A549 (cell line): ENCODE data around the gene ARPC1B. TPM values are rescaled to one million over a fixed set of nuclear protein-coding genes. Genes with fewer than 3 reads are reported as not detected.

Source experiments
- ATAC-seq, 2 experiments: fragments of 200-7000 bp in 1 of 2; fragments of >200 bp in 1 of 2; cut with Nextera tagmentation in 1 of 2; cut with Tn5 transposase in 1 of 2; 3 replicates each; pipeline versions ENCODE4 v1.8.0 to v1.9.1; 2018 to 2020; ENCODE audit warnings: mild to moderate bottlenecking in 1 of 2, moderate library complexity in 1 of 2
- CTCF ChIA-PET: fragments of 300-600 bp; sonication (Branson Sonifier 250); formaldehyde crosslinking; extraction: SDS; loops from one replicate; lab custom pipeline; 2021; ENCODE audit warnings: antibody characterized with exemption, inconsistent platforms; lab: Yijun Ruan, JAX
- POLR2A ChIA-PET: fragments of 350-600 bp; formaldehyde crosslinking; extraction: SDS; loops from one replicate; lab custom pipeline; 2021; ENCODE audit warnings: antibody characterized with exemption, inconsistent platforms; lab: Yijun Ruan, JAX
- DNase-seq, 2 experiments: peaks; one replicate each; pipeline versions ENCODE4 v3.0.0 to v3.0.0-alpha.2; 2011 to 2016; ENCODE audit warnings: low read depth in 1 of 2, low spot score in 1 of 2
- FAIRE-seq: peaks from 2 replicates; lab custom pipeline; 2011; peaks lifted over from hg19 to GRCh38; lab: Jason Lieb, UNC
- H3K27ac ChIP-seq, 2 experiments: fragments of >200 bp; sonication (Bioruptor Twin); formaldehyde crosslinking; 3 replicates each; pipeline ENCODE4 v1.5.1; 2016 to 2017
- H3K4me1 ChIP-seq: fragments of >200 bp; sonication (Bioruptor Twin); formaldehyde crosslinking; 3 replicates; pipeline ENCODE4 v1.6.1; 2016
- H3K4me2 ChIP-seq: fragments of >200 bp; sonication (Bioruptor Twin); formaldehyde crosslinking; 3 replicates; pipeline ENCODE4 v1.6.1; 2016
- H3K4me3 ChIP-seq: fragments of >200 bp; sonication (Bioruptor Twin); formaldehyde crosslinking; 3 replicates; pipeline ENCODE4 v1.5.1; 2016
- H3K9me3 ChIP-seq: fragments of >200 bp; sonication (Bioruptor Twin); formaldehyde crosslinking; 3 replicates; pipeline ENCODE4 v1.6.1; 2016
- ATOH8 ChIP-seq: fragments of 250-450 bp; sonication (Bioruptor Pico); IDR thresholded peaks from 2 replicates; pipeline ENCODE4 v1.5.0; 2020; ENCODE audit warnings: low read depth, mild to moderate bottlenecking, moderate library complexity
- BHLHE40 ChIP-seq: IDR thresholded peaks from 2 replicates; pipeline ENCODE4 v1.6.1; 2012; ENCODE audit warnings: low read depth, low read length, inconsistent platforms
- CHD4 ChIP-seq: fragments of 200-600 bp; sonication (generic); IDR thresholded peaks from 2 replicates; pipeline ENCODE4 v1.6.1; 2016; ENCODE audit warnings: antibody characterized with exemption, mild to moderate bottlenecking, borderline replicate concordance
- HDAC2 ChIP-seq: fragments of 200-600 bp; sonication (generic); IDR thresholded peaks from 2 replicates; pipeline ENCODE4 v1.6.1; 2016
- HEYL ChIP-seq: fragments of 250-450 bp; sonication (Bioruptor Pico); IDR thresholded peaks from 2 replicates; pipeline ENCODE4 v1.8.0; 2021; ENCODE audit warnings: mild to moderate bottlenecking, moderate library complexity
- HOXB5 ChIP-seq: fragments of 250-450 bp; sonication (Bioruptor Pico); IDR thresholded peaks from 2 replicates; pipeline ENCODE4 v1.5.0; 2020; ENCODE audit warnings: mild to moderate bottlenecking, moderate library complexity
- KDM5A ChIP-seq: fragments of 200-600 bp; sonication (generic); IDR thresholded peaks from 2 replicates; pipeline ENCODE4 v1.6.1; 2016; ENCODE audit warnings: antibody characterized with exemption, mild to moderate bottlenecking
- NR3C1 ChIP-seq: fragments of >200 bp; sonication (Bioruptor Twin); formaldehyde crosslinking; IDR thresholded peaks from 3 replicates; pipeline ENCODE4 v1.6.1; 2017
- POLR2AphosphoS2 ChIP-seq: conservative IDR thresholded peaks from 2 replicates; pipeline ENCODE4 v1.6.1; 2012; ENCODE audit warnings: low read length, improper control_type of control experiment, inconsistent platforms
- RARB ChIP-seq: fragments of 250-450 bp; sonication (Bioruptor Pico); IDR thresholded peaks from 2 replicates; pipeline ENCODE4 v1.8.0; 2021; ENCODE audit warnings: mild to moderate bottlenecking, moderate library complexity
- RNF2 ChIP-seq: fragments of 200-600 bp; sonication (generic); IDR thresholded peaks from 2 replicates; pipeline ENCODE4 v1.6.1; 2016; ENCODE audit warnings: low read depth, mild to moderate bottlenecking, antibody characterized with exemption, moderate library complexity, borderline replicate concordance
- WGBS: methylation state at CpG from one replicate; pipeline ENCODE4 v1.1.6; 2017; ENCODE audit errors: missing lambda C conversion rate; 5-methylcytosine and 5-hydroxymethylcytosine counted together
- polyA plus RNA-seq, 4 experiments: library from polyadenylated mRNA; depleted of rRNA in 3 of 4; stranded (reverse); fragments of >200 nt; fragmentation: RNase III in 1 of 4; extraction: RNeasy Plus Mini Kit Qiagen cat#74134 plus additional on column Dnase treatment in 1 of 4; gene quantifications; 2 replicates in 3 of 4; 3 replicates in 1 of 4; pipeline ENCODE4 v1.2.3, GENCODE V29; 2011 to 2017
- TF ChIP-seq, protein P1 (sequence below): fragments of 200-600 bp; sonication (generic); IDR thresholded peaks from 2 replicates; pipeline ENCODE4 v1.6.1; 2016; ENCODE audit warnings: antibody characterized with exemption, mild to moderate bottlenecking, moderate library complexity
- TF ChIP-seq, protein P2 (sequence below): fragments of 150-350 bp; IDR thresholded peaks from 2 replicates; pipeline ENCODE4 v1.6.1; 2014; ENCODE audit warnings: low read depth, mild to moderate bottlenecking, low read length

The ARPC1B gene
- polyA plus RNA-seq, 2 of the 4 experiments (the other 2 are of a cell fraction): 197 to 294 TPM

DNA sequence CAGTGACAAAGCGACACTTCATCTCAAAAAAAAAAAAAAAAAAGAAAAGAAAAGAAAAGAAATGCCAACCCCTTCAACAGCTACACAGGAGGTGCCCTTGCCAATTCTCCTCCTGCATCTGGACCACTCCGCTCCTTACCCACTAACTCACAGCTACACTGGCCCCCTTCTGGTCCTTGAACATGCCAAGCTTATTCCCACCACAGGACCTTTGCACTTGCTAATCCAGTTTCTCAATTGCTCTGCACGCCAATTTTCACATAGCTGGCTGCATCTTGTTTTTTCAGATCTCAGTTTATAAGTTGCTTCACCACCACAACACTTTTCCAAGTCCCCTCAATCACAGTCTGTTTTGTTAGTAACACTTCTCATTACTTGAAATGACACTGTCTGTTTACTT lies 28.3 kb downstream of the ARPC1B start:
- 94% methylated on average over 3 of the region's 3 CpGs for WGBS
- CTCF ChIA-PET: interaction anchor here (0.7 kb wide), 1 partner anchor 15 kb away, joined by 3 read pairs; no protein-coding TSS in a partner anchor
- peaks cover 21% of the 10 kb centered on the region; the same call in 2 of the 3 replicates for H3K4me1 ChIP-seq
- TF ChIP-seq ATOH8 (CRISPR knock-in tag): no peak
- no peak for TF ChIP-seq HEYL (CRISPR knock-in tag)
- no peak for TF ChIP-seq BHLHE40
- FAIRE-seq (no peak), ATAC-seq (no peak), DNase-seq (no peak)
- H3K9me3 ChIP-seq: no peaks in the 10 kb centered on the region
- POLR2A ChIA-PET: no interaction called here
- H3K4me2 ChIP-seq: no peak overlapping the region
- H3K4me3 ChIP-seq: no peak overlapping the region
- no peak overlapping the region for H3K27ac ChIP-seq

GRCh38 chr7:99403764-99404163 lies 29.2 kb downstream of the ARPC1B start:
- 96% methylated on average over 5 of the region's 5 CpGs for WGBS
- DNase-seq (no peak), ATAC-seq (no peak), FAIRE-seq (no peak)
- Histone ChIP-seq H3K27ac (no peak overlapping the region), H3K4me2 (no peak overlapping the region), H3K4me3 (no peak overlapping the region), H3K9me3 (no peaks in the 10 kb centered on the region), H3K4me1 (peaks cover 21% of the 10 kb centered on the region; the same call in 2 of the 3 replicates)
- CTCF ChIA-PET: interaction anchor here (1.0 to 1.4 kb wide), 2 partner anchors 10 to 12 kb away, joined by 3 to 5 read pairs; no protein-coding TSS in a partner anchor
- TF ChIP-seq, protein P1, sequence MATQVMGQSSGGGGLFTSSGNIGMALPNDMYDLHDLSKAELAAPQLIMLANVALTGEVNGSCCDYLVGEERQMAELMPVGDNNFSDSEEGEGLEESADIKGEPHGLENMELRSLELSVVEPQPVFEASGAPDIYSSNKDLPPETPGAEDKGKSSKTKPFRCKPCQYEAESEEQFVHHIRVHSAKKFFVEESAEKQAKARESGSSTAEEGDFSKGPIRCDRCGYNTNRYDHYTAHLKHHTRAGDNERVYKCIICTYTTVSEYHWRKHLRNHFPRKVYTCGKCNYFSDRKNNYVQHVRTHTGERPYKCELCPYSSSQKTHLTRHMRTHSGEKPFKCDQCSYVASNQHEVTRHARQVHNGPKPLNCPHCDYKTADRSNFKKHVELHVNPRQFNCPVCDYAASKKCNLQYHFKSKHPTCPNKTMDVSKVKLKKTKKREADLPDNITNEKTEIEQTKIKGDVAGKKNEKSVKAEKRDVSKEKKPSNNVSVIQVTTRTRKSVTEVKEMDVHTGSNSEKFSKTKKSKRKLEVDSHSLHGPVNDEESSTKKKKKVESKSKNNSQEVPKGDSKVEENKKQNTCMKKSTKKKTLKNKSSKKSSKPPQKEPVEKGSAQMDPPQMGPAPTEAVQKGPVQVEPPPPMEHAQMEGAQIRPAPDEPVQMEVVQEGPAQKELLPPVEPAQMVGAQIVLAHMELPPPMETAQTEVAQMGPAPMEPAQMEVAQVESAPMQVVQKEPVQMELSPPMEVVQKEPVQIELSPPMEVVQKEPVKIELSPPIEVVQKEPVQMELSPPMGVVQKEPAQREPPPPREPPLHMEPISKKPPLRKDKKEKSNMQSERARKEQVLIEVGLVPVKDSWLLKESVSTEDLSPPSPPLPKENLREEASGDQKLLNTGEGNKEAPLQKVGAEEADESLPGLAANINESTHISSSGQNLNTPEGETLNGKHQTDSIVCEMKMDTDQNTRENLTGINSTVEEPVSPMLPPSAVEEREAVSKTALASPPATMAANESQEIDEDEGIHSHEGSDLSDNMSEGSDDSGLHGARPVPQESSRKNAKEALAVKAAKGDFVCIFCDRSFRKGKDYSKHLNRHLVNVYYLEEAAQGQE: no peak
- TF ChIP-seq RNF2 (no peak), POLR2AphosphoS2 (no peak), NR3C1 (no peak), HEYL (CRISPR knock-in tag) (no peak), HOXB5 (CRISPR knock-in tag) (no peak), RARB (CRISPR knock-in tag) (no peak)
- TF ChIP-seq, protein P2, sequence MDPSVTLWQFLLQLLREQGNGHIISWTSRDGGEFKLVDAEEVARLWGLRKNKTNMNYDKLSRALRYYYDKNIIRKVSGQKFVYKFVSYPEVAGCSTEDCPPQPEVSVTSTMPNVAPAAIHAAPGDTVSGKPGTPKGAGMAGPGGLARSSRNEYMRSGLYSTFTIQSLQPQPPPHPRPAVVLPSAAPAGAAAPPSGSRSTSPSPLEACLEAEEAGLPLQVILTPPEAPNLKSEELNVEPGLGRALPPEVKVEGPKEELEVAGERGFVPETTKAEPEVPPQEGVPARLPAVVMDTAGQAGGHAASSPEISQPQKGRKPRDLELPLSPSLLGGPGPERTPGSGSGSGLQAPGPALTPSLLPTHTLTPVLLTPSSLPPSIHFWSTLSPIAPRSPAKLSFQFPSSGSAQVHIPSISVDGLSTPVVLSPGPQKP: no peak
- POLR2A ChIA-PET: interaction anchor here (0.6 kb wide), 1 partner anchor 68 kb away, joined by 5 read pairs; no protein-coding TSS in a partner anchor

DNA sequence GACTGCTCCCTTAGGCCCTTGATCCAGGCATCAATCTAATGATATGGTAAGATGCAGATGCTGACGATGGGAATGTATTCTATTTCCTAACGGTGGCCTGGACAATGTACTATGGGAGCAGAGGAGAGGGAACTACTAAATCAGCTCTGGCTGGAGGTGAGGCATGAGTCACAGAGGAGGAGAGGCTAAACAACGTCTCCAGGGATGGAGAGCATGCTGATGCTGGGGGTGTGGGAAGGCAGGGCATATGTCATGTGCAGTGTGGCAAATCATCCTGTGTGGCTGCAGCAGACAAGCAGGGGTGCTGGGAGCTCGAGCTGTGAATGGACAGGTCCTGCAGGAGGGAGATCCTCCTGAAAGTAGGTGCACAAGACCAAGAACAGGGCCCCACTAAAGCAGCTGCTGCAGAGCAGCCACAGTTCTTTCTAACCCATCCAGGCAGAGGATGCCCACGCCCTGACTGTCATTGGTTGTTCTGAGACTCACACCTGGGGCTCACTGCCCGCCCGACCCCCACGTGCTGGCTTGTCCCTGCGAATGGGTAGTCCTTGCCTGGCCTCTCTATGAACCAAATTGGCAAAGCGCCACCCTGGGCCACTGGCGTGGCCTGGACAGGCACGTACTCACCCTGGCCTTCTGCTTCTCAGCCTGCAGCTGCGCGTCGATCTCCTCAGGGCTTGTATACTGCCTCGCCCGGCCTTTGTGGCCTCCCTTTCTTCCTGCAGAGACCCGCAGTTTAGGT lies 29.9 kb downstream of the ARPC1B start:
- H3K4me2 ChIP-seq: no peak overlapping the region
- TF ChIP-seq POLR2AphosphoS2 (0 out of 2 replicates have a peak, but pooled peaks have one; percentile 70), CHD4 (no peak), HDAC2 (no peak), KDM5A (no peak)
- ATAC-seq (no peak), DNase-seq (no peak), FAIRE-seq (no peak)
- H3K9me3 ChIP-seq: no peaks in the 10 kb centered on the region
- H3K4me1 ChIP-seq: peaks cover 21% of the 10 kb centered on the region; the same call in 2 of the 3 replicates
- CTCF ChIA-PET: interaction anchor here (1.0 to 1.4 kb wide), 2 partner anchors 9 to 12 kb away, joined by 3 to 5 read pairs; no protein-coding TSS in a partner anchor
- POLR2A ChIA-PET: no interaction called here
- WGBS: 90% methylated on average over 18 of the region's 18 CpGs
- H3K27ac ChIP-seq: no peak overlapping the region
- no peak overlapping the region for H3K4me3 ChIP-seq
